NCI-H146 treated with DMSO at 0.1 percent for 48 hours (cell line): Measurements from ENCODE around the gene ACKR3.

Source experiments
- DNase-seq: peaks from one replicate; lab custom pipeline; 2025; ENCODE audit not compliant: unreplicated experiment; lab: John Stamatoyannopoulos, UW

ACKR3 gene

DNA sequence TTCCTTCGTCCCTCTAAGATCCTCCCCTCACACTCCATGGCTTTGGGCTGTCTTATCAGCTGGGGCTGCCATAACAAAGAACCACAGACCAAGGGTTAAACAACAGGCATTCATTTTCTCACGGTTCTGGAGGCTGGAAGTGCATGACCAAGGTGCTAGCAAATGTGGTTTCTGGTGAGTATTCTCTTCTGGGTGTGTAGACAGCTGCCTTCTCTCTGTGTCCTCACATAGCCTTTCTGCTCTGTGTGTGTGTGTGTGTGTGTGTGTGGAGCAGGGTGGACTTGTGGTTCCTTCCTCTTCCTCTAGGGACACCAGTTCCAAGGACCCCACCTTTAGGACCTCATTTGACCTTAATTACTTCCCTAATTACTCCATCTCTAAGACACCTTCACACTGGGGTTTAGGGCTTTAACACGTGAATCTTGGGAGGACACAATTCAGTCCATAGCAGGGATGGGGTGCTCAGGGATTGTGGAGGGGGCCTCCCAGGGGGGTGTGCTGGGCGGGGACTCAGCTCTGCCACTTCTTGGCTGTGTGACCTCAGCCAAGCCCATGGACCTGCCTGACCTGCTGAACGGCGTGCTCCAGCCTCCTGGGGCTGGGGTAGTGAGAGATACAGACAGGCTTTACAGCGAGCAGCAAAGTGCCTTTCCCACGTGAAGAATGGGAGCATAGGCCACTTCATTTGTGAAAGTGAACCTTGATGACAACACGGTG is 38.0 kb downstream of the ACKR3 start:
- DNase-seq = no peak

- DNase-seq = no peak
Observed at GRCh38 chr2:236608188-236608525, 38.5 kb downstream of the ACKR3 start.

GRCh38 chr2:236608710-236609109 is 39.1 kb downstream of the ACKR3 start:
- DNase-seq = no peak

DNA sequence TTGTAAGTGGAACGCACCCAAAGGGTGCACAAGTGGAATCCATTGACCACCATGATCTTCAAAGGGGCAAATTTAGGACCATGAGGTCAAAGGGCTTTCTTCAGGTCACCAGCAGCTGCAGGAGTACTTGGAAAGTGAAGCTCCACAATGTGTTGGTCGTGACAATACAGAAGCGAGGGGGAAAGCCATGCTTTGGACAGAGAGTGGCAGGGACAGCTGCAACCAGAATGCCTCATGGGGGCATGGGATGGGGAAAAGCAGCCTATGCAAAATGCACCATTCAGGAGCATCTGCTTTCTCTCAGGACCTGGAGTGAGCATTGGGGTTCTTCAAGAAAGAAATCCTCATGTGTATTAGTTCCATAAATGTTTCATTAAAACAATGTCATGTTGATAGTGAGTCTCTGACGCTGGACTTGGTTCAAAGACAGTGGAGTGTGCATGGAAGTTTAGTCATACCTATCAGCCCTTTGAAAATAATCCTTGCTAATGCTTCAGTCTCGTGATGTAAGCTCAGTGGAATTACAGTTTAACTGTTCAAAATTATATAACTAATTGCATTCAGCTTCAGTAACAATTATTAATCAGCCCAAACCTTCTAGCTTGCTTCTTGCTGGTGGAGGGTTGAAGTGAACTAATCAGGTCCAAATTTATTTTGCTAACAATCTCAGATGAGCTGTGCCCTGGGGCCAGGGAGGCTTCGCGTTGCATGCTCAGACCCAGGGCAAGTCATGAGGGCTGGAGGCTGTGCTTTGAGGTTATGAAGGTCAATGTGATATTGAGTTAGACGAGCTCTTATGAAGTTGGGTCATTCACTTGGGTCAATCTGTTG is 41.6 kb downstream of the ACKR3 start:
- no peak for DNase-seq

DNA sequence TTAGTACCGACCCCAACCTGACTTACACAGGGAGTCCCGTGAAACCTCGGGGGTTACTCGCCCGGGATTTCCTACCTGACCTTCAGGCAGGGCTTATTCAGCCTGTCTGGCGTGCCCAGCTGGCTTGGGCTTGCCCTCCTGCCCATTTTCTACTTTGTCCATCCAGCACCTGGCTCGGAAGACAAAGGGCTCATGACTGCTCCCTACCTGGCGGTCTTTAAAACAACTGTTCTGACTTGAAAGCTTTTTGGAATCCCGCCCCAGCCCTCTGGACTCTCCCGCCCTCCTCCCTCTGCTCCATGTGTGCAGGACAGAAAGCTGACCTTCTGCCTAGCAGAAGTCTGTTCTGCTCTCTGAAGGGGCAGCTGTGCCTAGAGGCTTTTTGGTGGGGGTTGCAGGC is 43.1 kb downstream of the ACKR3 start:
- no peak for DNase-seq

GRCh38 chr2:236613612-236614011 is 44.0 kb downstream of the ACKR3 start:
- DNase-seq = no peak

- no peak for DNase-seq
Observed at GRCh38 chr2:236614551-236614950, 44.9 kb downstream of the ACKR3 start.

DNA sequence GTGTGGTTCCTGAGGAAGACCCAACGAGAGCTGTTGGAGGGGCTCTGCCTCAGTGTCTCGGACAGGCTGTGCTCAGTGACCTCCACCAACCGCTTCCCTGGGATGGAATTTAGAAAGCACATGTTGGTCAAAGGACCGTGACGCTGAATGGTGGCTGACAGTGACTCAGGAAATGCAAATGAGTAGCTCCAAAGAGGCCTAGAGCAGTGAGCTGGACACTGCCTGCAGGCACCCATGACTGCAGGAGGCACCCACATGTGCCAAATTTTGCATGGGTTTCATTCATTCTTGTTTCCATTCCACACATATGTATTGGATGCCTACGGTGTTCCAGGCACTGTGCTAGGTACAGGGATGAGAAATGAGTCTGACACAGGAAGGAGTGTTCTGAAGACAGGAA is 46.4 kb downstream of the ACKR3 start:
- DNase-seq = no peak

- no peak for DNase-seq
Observed at GRCh38 chr2:236616624-236617023, 47.0 kb downstream of the ACKR3 start.

DNA sequence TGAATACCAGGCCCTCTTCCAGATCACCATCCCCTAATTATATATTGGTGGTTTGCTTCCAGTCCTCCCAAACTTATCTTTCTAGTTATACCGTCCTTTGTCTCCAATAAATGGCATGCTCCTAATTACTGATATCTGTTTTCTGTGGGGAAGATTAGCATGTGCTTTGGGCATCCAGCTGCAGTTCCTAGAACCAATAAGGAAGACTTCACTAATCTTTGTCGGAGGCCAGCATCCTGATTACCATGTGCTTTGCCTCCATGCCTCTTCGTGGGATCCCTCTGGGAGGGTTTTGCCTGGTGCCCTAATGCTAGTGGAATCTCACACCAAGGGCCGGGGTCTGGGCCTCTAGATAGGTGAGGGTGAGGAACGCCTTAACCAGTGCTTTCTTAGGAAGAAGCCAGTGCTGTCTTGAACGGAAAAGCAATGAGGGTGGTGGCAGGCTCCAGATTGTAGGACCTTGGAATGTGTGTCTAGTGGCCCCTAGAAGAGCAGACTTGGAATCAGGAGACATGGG is 47.7 kb downstream of the ACKR3 start:
- no peak for DNase-seq

DNA sequence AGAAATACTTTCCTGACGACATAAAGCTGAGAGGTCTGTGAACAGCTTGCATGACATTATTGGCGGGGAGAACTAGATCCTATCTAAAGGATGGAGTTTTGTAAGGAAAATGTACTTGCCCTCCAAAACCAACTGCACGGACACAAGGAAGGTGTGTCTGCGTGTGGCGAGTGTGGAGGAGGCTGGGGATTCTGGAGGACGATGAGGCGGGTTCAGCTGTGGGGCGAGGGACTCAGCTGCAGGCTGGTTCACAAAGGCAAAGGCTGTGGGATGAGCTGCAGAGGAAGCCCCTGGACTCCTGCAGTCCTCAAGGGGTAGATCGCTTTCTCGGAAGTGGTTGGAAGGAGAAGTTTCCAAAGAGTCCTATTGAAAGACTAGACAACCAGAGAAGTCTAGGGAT is 48.2 kb downstream of the ACKR3 start:
- DNase-seq = no peak

- no peak for DNase-seq
Observed at GRCh38 chr2:236618370-236618769, 48.7 kb downstream of the ACKR3 start.

- DNase-seq = no peak
Observed at GRCh38 chr2:236619910-236620612, 50.4 kb downstream of the ACKR3 start.

GRCh38 chr2:236621786-236622185 is 52.2 kb downstream of the ACKR3 start:
- DNase-seq = no peak

DNA sequence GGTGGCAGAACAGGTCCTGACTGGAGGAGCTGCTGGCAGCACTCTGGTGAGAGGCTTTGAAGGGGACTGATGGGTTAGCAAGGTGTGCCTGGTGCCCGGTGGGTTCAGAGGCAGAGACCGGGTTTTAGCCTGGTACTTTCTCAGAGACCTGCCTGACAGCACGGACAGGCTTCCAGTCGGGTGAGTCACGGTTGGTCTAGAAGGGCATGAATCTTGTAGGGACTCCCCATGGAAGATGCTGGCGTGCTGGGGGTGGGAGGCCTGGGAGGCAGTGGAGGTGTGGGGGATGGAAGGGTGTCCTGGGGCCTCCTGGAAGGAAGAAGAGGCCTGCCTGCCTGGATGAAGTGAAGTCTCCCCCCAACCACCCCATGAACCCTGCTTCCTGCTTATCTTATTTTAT is 52.6 kb downstream of the ACKR3 start:
- no peak for DNase-seq

DNA sequence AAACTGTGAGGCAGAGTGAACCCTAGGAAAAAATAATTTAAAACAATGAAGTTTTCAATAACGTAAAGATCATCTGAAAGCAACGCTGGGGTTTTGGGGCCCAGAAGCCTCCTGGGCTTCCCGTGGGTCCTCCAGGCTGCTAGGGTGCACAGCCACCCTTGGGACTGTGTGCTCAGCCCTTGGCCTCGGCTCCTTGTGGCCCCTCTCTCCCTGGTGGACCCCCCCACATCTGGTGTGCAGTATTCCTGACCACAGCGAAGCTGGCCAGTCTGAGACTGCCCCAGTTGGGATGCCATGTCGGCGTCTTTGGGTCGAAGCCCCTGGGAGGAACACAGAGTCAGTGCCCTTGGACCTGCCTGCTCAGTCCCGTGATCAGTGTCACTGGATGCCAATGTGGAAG is 53.0 kb downstream of the ACKR3 start:
- no peak for DNase-seq

GRCh38 chr2:236623816-236624215 is 54.2 kb downstream of the ACKR3 start:
- DNase-seq = no peak

DNA sequence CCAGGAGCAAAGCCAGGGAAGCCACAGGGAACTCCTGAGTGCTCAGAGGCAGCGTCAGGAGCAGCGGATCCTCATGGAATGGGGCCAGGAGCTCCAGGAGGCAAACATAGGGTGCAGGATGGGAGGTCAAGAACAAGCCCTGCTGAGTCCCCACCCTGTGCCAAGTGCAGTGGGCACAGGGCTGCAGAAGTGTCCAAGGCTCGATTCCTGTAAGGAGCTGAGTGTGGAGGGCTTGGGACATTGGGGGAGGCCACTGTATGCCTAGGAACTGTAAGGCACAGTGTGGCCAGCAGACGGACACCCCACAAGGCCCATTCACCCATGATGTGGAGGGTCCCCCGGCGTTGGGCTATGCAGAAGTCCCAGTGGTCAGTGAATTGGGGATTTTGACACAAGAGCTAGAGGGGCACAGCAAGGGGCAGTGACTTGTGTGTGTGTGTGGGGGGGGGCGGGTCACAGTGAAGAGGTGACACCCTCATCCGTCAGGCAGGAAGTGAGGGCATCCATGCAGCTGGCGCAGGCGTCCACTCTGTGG is 55.6 kb downstream of the ACKR3 start:
- no peak for DNase-seq

GRCh38 chr2:236626391-236627150 is 56.9 kb downstream of the ACKR3 start:
- DNase-seq = no peak

- no peak for DNase-seq
Observed at GRCh38 chr2:236627193-236627592, 57.6 kb downstream of the ACKR3 start.

DNA sequence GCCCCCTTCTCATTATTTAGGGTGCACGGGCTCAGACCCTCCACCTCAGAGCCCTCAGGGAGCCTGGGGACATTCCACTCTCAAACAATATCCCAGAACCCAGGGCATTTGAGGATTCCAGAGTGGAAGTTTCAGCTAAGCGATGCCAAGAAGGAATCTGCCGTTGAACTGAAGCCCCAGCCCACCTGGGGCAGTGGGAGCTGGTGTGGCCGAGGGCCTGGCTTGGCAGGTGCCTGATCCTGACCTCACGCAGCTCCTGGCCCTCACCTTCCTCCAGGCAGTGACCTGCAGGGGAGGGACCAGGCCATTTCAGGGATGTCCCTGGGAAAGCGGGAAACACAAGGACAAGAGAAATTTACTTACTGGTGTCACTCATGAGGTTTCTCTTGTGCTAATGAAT is 58.2 kb downstream of the ACKR3 start:
- DNase-seq = no peak
